H7 (cell line): ENCODE data around the gene PIAS1. TPM values are rescaled to one million over a fixed set of nuclear protein-coding genes. Genes with fewer than 3 reads are reported as not detected.
"Not testable (repeated sequence)": the region's sequence is repeated elsewhere in the genome, so short reads cannot be mapped to it uniquely, and the experiment has no call there.

Experiments used
- DNase-seq: peaks from one replicate; pipeline ENCODE4 v3.0.0; 2012
- H3K27me3 ChIP-seq: 2 replicates; pipeline ENCODE4 v1.6.0; 2011; ENCODE audit warnings: mild to moderate bottlenecking, low read length; ENCODE audit not compliant: control insufficient read depth, insufficient read depth
- H3K36me3 ChIP-seq: replicated peaks from 2 replicates; pipeline ENCODE4 v1.5.1; 2011; ENCODE audit warnings: low read length; ENCODE audit not compliant: control insufficient read depth, insufficient read depth
- H3K4me3 ChIP-seq: 2 replicates; pipeline ENCODE4 v1.5.1; 2011; ENCODE audit warnings: low read depth, mild to moderate bottlenecking, control low read depth, low read length, moderate library complexity; ENCODE audit not compliant: insufficient read depth
- total RNA-seq: library from RNA; depleted of rRNA; stranded (reverse); fragments of >200 nt; shearing (Covaris generic); gene quantifications from 2 replicates; pipeline ENCODE4 v1.2.3, GENCODE V29; 2014

Gene PIAS1
- total RNA-seq, 1 experiment from 2014 or later: 23.7 TPM

- DNase-seq: no peak
- Histone ChIP-seq H3K36me3 (no peaks in the 10 kb centered on the region), H3K4me3 (no peak overlapping the region), H3K27me3 (no peaks in the 10 kb centered on the region)
Observed at GRCh38 chr15:68148039-68148438, 93.9 kb downstream of the PIAS1 start.

- no peaks in the 10 kb centered on the region for H3K27me3 ChIP-seq
- no peak overlapping the region for H3K4me3 ChIP-seq
- no peaks in the 10 kb centered on the region; the same call in 1 of the 2 replicates for H3K36me3 ChIP-seq
- DNase-seq: no peak
Observed at GRCh38 chr15:68149059-68149458, 94.9 kb downstream of the PIAS1 start.

GRCh38 chr15:68150187-68150586 lies 96.1 kb downstream of the PIAS1 start:
- Histone ChIP-seq H3K4me3 (no peak overlapping the region), H3K27me3 (no peaks in the 10 kb centered on the region), H3K36me3 (no peaks in the 10 kb centered on the region; the same call in 1 of the 2 replicates)
- DNase-seq: no peak

GRCh38 chr15:68151277-68151676 lies 97.2 kb downstream of the PIAS1 start:
- no peak overlapping the region for H3K4me3 ChIP-seq
- DNase-seq: no peak
- H3K27me3 ChIP-seq: no peaks in the 10 kb centered on the region
- no peaks in the 10 kb centered on the region; the same call in 1 of the 2 replicates for H3K36me3 ChIP-seq

- DNase-seq: no peak
- no peaks in the 10 kb centered on the region; the same call in 1 of the 2 replicates for H3K36me3 ChIP-seq
- H3K27me3 ChIP-seq: no peaks in the 10 kb centered on the region
- H3K4me3 ChIP-seq: no peak overlapping the region
Observed at GRCh38 chr15:68152342-68152741, 98.2 kb downstream of the PIAS1 start.

- Histone ChIP-seq H3K27me3 (no peaks in the 10 kb centered on the region), H3K36me3 (no peaks in the 10 kb centered on the region; the same call in 1 of the 2 replicates), H3K4me3 (no peak overlapping the region)
- DNase-seq: peak; percentile 21
Observed at GRCh38 chr15:68154923-68155559, 100.9 kb downstream of the PIAS1 start.

GRCh38 chr15:68157074-68157473 lies 103.0 kb downstream of the PIAS1 start:
- no peak for DNase-seq
- Histone ChIP-seq H3K36me3 (no peaks in the 10 kb centered on the region; the same call in 1 of the 2 replicates), H3K27me3 (no peaks in the 10 kb centered on the region), H3K4me3 (no peak overlapping the region)

GRCh38 chr15:68158046-68158628 lies 104.0 kb downstream of the PIAS1 start:
- Histone ChIP-seq H3K36me3 (no peaks in the 10 kb centered on the region; the same call in 1 of the 2 replicates), H3K27me3 (no peaks in the 10 kb centered on the region), H3K4me3 (no peak overlapping the region)
- DNase-seq: no peak

- Histone ChIP-seq H3K27me3 (no peaks in the 10 kb centered on the region), H3K4me3 (no peak overlapping the region), H3K36me3 (no peaks in the 10 kb centered on the region)
- DNase-seq: no peak
Observed at GRCh38 chr15:68163191-68163590, 109.1 kb downstream of the PIAS1 start.

- Histone ChIP-seq H3K27me3 (no peaks in the 10 kb centered on the region), H3K36me3 (no peaks in the 10 kb centered on the region), H3K4me3 (no peak overlapping the region)
- DNase-seq: no peak
Observed at GRCh38 chr15:68166847-68167246, 112.7 kb downstream of the PIAS1 start.

GRCh38 chr15:68172037-68172436 lies 117.9 kb downstream of the PIAS1 start:
- not testable (repeated sequence) for H3K36me3 ChIP-seq, H3K27me3 ChIP-seq, DNase-seq, H3K4me3 ChIP-seq

GRCh38 chr15:68173119-68173518 lies 119.0 kb downstream of the PIAS1 start:
- Histone ChIP-seq H3K27me3 (no peaks in the 10 kb centered on the region), H3K4me3 (no peak overlapping the region), H3K36me3 (peaks cover 2% of the 10 kb centered on the region)
- no peak for DNase-seq

GRCh38 chr15:68175526-68175925 lies 121.4 kb downstream of the PIAS1 start:
- DNase-seq: no peak
- Histone ChIP-seq H3K27me3 (no peaks in the 10 kb centered on the region), H3K36me3 (peaks cover 2% of the 10 kb centered on the region), H3K4me3 (no peak overlapping the region)

- no peak overlapping the region for H3K4me3 ChIP-seq
- H3K36me3 ChIP-seq: peaks cover 4% of the 10 kb centered on the region
- DNase-seq: no peak
- no peaks in the 10 kb centered on the region for H3K27me3 ChIP-seq
Observed at GRCh38 chr15:68176601-68177000, 122.5 kb downstream of the PIAS1 start.

GRCh38 chr15:68177742-68178141 lies 123.6 kb downstream of the PIAS1 start:
- Histone ChIP-seq H3K27me3 (no peaks in the 10 kb centered on the region), H3K36me3 (peaks cover 5% of the 10 kb centered on the region), H3K4me3 (no peak overlapping the region)
- DNase-seq: no peak
